Activated CD8-positive, alpha-beta memory T cell treated with anti-CD3 and anti-CD28 coated beads, Interleukin-2, amount 10 ng/mL, durations not matched to agents 7 days and 5 days (primary cell): Measurements from ENCODE around the gene ALDOA. TPM values are rescaled to one million over a fixed set of nuclear protein-coding genes. Genes with fewer than 3 reads are reported as not detected.
"Not testable (repeated sequence)": the region's sequence is repeated elsewhere in the genome, so short reads cannot be mapped to it uniquely, and the experiment has no call there.

Experiments used
- ATAC-seq: fragments of 150-1000 bp; cut with Tn5 transposase; one replicate; pipeline ENCODE4 v1.10.0; 2021; ENCODE audit warnings: moderate library complexity
- CTCF ChIA-PET: fragments of 350-600 bp; sonication (Branson Sonifier 250); formaldehyde crosslinking; loops from one replicate; lab custom pipeline; 2021; ENCODE audit warnings: antibody characterized with exemption; lab: Charles Lee
- DNase-seq: peaks from one replicate; pipeline ENCODE4 v3.0.0-alpha.2; 2020
- H3K27ac Mint-ChIP-seq: one replicate; pipeline ENCODE4 v1.8.0; 2021; ENCODE audit warnings: mild to moderate bottlenecking, mixed read lengths
- H3K27me3 Mint-ChIP-seq: one replicate; pipeline ENCODE4 v1.8.0; 2021; ENCODE audit warnings: mixed read lengths
- H3K36me3 Mint-ChIP-seq: one replicate; pipeline ENCODE4 v1.8.0; 2021; ENCODE audit warnings: mild to moderate bottlenecking, mixed read lengths
- H3K4me1 Mint-ChIP-seq: one replicate; pipeline ENCODE4 v1.8.0; 2021; ENCODE audit warnings: mixed read lengths
- H3K4me3 Mint-ChIP-seq: one replicate; pipeline ENCODE4 v1.8.0; 2021; ENCODE audit warnings: mild to moderate bottlenecking, moderate library complexity, mixed read lengths
- H3K9me3 Mint-ChIP-seq: one replicate; pipeline ENCODE4 v1.8.0; 2022; ENCODE audit warnings: low read depth, mixed read lengths
- total RNA-seq, 2 experiments: library from RNA; stranded (reverse); gene quantifications; one replicate each; pipeline ENCODE4 v1.2.3, GENCODE V29; 2021

The ALDOA gene
- total RNA-seq, 2 experiments from 2014 or later: 1,292 to 1,318 TPM

GRCh38 chr16:30104492-30104891 lies 38.9 kb downstream of the ALDOA start:
- no peak overlapping the region for H3K27ac Mint-ChIP-seq
- DNase-seq: no peak
- no peak overlapping the region for H3K4me3 Mint-ChIP-seq
- CTCF ChIA-PET: interaction anchor here (3.3 to 5.9 kb wide), 2 partner anchors 8 to 12 kb away, joined by 18 to 38 read pairs; partner anchors contain the start of genes GDPD3 and TBX6
- peaks cover 14% of the 10 kb centered on the region for H3K36me3 Mint-ChIP-seq
- H3K9me3 Mint-ChIP-seq: no peaks in the 10 kb centered on the region
- H3K4me1 Mint-ChIP-seq: no peaks in the 10 kb centered on the region
- ATAC-seq: no peak
- H3K27me3 Mint-ChIP-seq: no peaks in the 10 kb centered on the region

GRCh38 chr16:30108059-30108850 lies 42.7 kb downstream of the ALDOA start:
- CTCF ChIA-PET: interaction anchor here (0.6 kb wide), 1 partner anchor 14 kb away, joined by 3 read pairs; no protein-coding TSS in a partner anchor

GRCh38 chr16:30110661-30111060 lies 45.1 kb downstream of the ALDOA start:
- Mint-ChIP-seq H3K27ac (no peak overlapping the region), H3K36me3 (peaks cover 5% of the 10 kb centered on the region), H3K4me1 (peaks cover 11% of the 10 kb centered on the region)

More at GRCh38 chr16:30108059-30108850, 42.7 kb downstream of the ALDOA start:
- Mint-ChIP-seq H3K9me3 (no peaks in the 10 kb centered on the region), H3K27me3 (no peaks in the 10 kb centered on the region), H3K36me3 (peaks cover 14% of the 10 kb centered on the region), H3K4me3 (no peak overlapping the region), H3K27ac (no peak overlapping the region), H3K4me1 (peaks cover 5% of the 10 kb centered on the region)
- ATAC-seq (no peak), DNase-seq (no peak)

GRCh38 chr16:30112197-30113030 lies 46.9 kb downstream of the ALDOA start:
- no peak overlapping the region for H3K27ac Mint-ChIP-seq
- CTCF ChIA-PET: interaction anchor here (0.8 to 4.9 kb wide), 28 partner anchors 8 to 516 kb away, joined by 3 to 44 read pairs (median 4); partner anchors contain the start of genes DCTPP1, MAPK3 and TBX6
- ATAC-seq (peak; percentile 70), DNase-seq (peak; percentile 75)
- H3K9me3 Mint-ChIP-seq: no peaks in the 10 kb centered on the region
- H3K27me3 Mint-ChIP-seq: no peaks in the 10 kb centered on the region
- peaks cover 11% of the 10 kb centered on the region for H3K4me1 Mint-ChIP-seq
- H3K4me3 Mint-ChIP-seq: no peak overlapping the region
- peaks cover 5% of the 10 kb centered on the region for H3K36me3 Mint-ChIP-seq

More at GRCh38 chr16:30110661-30111060, 45.1 kb downstream of the ALDOA start:
- Mint-ChIP-seq H3K4me3 (no peak overlapping the region), H3K9me3 (no peaks in the 10 kb centered on the region), H3K27me3 (no peaks in the 10 kb centered on the region)
- ATAC-seq (no peak), DNase-seq (no peak)
- CTCF ChIA-PET: interaction anchor here (2.2 to 4.9 kb wide), 2 partner anchors 19 to 37 kb away, joined by 6 to 44 read pairs; partner anchors contain the start of gene TBX6

GRCh38 chr16:30113031-30113710 lies 47.6 kb downstream of the ALDOA start, which contains the start of gene GDPD3:
GDPD3 (minus strand) TSS chr16:30113537; CDS start chr16:30113478, 59 bp downstream.
- no peaks in the 10 kb centered on the region for H3K9me3 Mint-ChIP-seq
- CTCF ChIA-PET: interaction anchor here (1.0 to 4.9 kb wide), 19 partner anchors 7 to 515 kb away, joined by 3 to 44 read pairs (median 6); partner anchors contain the start of genes DCTPP1, MAPK3 and TBX6
- no peak within 1 kb of the TSS for H3K4me3 Mint-ChIP-seq
- no peak within 1 kb of the TSS for H3K27ac Mint-ChIP-seq
- no peaks in the 10 kb centered on the region for H3K27me3 Mint-ChIP-seq
- ATAC-seq: peak; percentile 21
- H3K36me3 Mint-ChIP-seq: peaks cover 2% of the 10 kb centered on the region
- DNase-seq: no peak
- peaks cover 11% of the 10 kb centered on the region for H3K4me1 Mint-ChIP-seq

GRCh38 chr16:30113711-30114333 lies 48.3 kb downstream of the ALDOA start:
- no peaks in the 10 kb centered on the region for H3K9me3 Mint-ChIP-seq
- no peaks in the 10 kb centered on the region for H3K27me3 Mint-ChIP-seq
- no peak overlapping the region for H3K27ac Mint-ChIP-seq
- peaks cover 11% of the 10 kb centered on the region for H3K4me1 Mint-ChIP-seq
- ATAC-seq: no peak
- H3K36me3 Mint-ChIP-seq: peaks cover 2% of the 10 kb centered on the region
- H3K4me3 Mint-ChIP-seq: no peak overlapping the region
- CTCF ChIA-PET: interaction anchor here (1.1 to 4.9 kb wide), 9 partner anchors 11 to 296 kb away, joined by 3 to 44 read pairs (median 9); partner anchors contain the start of genes MAPK3 and TBX6
- DNase-seq: no peak

- H3K4me3 Mint-ChIP-seq: no peak overlapping the region
- H3K4me1 Mint-ChIP-seq: peaks cover 12% of the 10 kb centered on the region
- no peaks in the 10 kb centered on the region for H3K9me3 Mint-ChIP-seq
- CTCF ChIA-PET: interaction anchor here (1.0 to 4.9 kb wide), 5 partner anchors 10 to 29 kb away, joined by 3 to 44 read pairs (median 3); partner anchors contain the start of gene TBX6
- H3K36me3 Mint-ChIP-seq: peaks cover 6% of the 10 kb centered on the region
- ATAC-seq: no peak
- H3K27ac Mint-ChIP-seq: no peak overlapping the region
- DNase-seq: no peak
- no peaks in the 10 kb centered on the region for H3K27me3 Mint-ChIP-seq
Observed at GRCh38 chr16:30114411-30114810, 48.9 kb downstream of the ALDOA start.

- H3K4me1 Mint-ChIP-seq: peaks cover 13% of the 10 kb centered on the region
- not testable (repeated sequence) for DNase-seq, H3K36me3 Mint-ChIP-seq, ATAC-seq, H3K27ac Mint-ChIP-seq, H3K27me3 Mint-ChIP-seq, H3K9me3 Mint-ChIP-seq, H3K4me3 Mint-ChIP-seq
- CTCF ChIA-PET: interaction anchor here (1.0 to 1.3 kb wide), 3 partner anchors 10 to 22 kb away, joined by 3 read pairs; no protein-coding TSS in a partner anchor
Observed at GRCh38 chr16:30114833-30115232, 49.3 kb downstream of the ALDOA start.

- CTCF ChIA-PET: interaction anchor here (1.0 to 1.3 kb wide), 3 partner anchors 9 to 22 kb away, joined by 3 read pairs; no protein-coding TSS in a partner anchor
- H3K27ac Mint-ChIP-seq: peak overlapping the region; percentile 56
- H3K4me3 Mint-ChIP-seq: no peak overlapping the region
Observed at GRCh38 chr16:30115238-30115637, 49.7 kb downstream of the ALDOA start.

GRCh38 chr16:30116291-30117207 lies 51.0 kb downstream of the ALDOA start:
- DNase-seq: no peak
- H3K27ac Mint-ChIP-seq: no peak overlapping the region
- ATAC-seq: no peak
- CTCF ChIA-PET: interaction anchor here (1.1 kb wide), 1 partner anchor 24 kb away, joined by 4 read pairs; the partner anchor contains the start of gene TBX6
- no peak overlapping the region for H3K4me3 Mint-ChIP-seq
- H3K36me3 Mint-ChIP-seq: peaks cover 12% of the 10 kb centered on the region
- H3K4me1 Mint-ChIP-seq: peaks cover 28% of the 10 kb centered on the region
- no peaks in the 10 kb centered on the region for H3K27me3 Mint-ChIP-seq
- H3K9me3 Mint-ChIP-seq: no peaks in the 10 kb centered on the region

More at GRCh38 chr16:30115238-30115637, 49.7 kb downstream of the ALDOA start:
- DNase-seq (no peak), ATAC-seq (no peak)
- Mint-ChIP-seq H3K36me3 (peaks cover 8% of the 10 kb centered on the region), H3K9me3 (no peaks in the 10 kb centered on the region), H3K27me3 (no peaks in the 10 kb centered on the region), H3K4me1 (peaks cover 17% of the 10 kb centered on the region)

- Mint-ChIP-seq H3K27ac (no peak overlapping the region), H3K9me3 (no peaks in the 10 kb centered on the region), H3K27me3 (no peaks in the 10 kb centered on the region), H3K4me3 (no peak overlapping the region), H3K36me3 (peaks cover 15% of the 10 kb centered on the region), H3K4me1 (peaks cover 35% of the 10 kb centered on the region)
- CTCF ChIA-PET: no interaction called here
- DNase-seq (no peak), ATAC-seq (no peak)
Observed at GRCh38 chr16:30117768-30118167, 52.2 kb downstream of the ALDOA start.
